ENCODE data around the gene CYBC1. TPM values are rescaled to one million over a fixed set of nuclear protein-coding genes. Genes with fewer than 3 reads are reported as not detected.

Gene CYBC1
- total and polyA plus RNA-seq, 9 of the 15 experiments (the other 6 are each of a cell fraction or from before 2014, with no cell fraction given) = 1.3 to 71.8 (median 49.9) TPM

DNA sequence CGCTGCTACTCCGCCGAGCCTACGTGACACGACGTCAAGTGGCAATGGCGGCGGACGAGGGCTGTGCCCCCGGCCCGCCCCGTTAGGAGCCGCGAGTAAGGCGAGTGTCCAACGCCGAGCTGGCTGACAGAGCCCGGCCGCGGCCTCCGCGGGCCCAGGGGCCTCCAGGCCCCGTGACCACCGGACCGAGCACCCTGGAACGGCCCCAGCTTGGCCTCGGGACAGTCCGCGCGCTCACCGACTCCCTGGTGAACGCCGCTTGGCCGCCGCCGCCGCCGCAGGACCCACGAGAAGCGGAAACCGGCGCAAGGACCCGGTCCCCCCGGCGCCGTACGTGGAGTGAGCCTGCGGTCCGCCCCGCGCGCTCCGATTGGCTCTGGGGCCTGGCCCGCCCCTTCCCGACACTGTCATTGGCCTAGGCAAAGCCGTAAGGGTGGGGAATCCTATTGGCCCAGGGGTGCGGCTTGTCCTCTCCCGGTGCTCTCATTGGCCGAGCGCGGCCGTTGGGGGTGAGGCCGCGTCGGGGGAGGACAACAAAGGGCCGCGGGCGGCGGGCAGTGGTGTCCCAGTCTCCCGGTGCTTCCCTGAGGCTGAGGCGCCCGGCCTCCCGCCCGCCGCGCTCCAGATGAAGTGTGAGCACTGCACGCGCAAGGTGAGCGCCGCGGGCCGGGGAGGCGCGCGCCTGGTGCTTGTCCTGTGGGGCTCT lies 7.8 kb upstream of the CYBC1 start, which contains the start of gene NARF:
NARF (plus strand) TSS at position 563 of the 706 bp plus-strand sequence; CDS start at position 626, 63 bp downstream.
- BruUV-seq (replicated peaks) = no TSS peak
- Histone ChIP-seq H3K4me1 (replicated peaks in 1 of 2; ENCODE audit: control insufficient read depth in 2 of 2, insufficient read depth in 2 of 2, low read length in 2 of 2) (peaks cover 50 to 68% of the 10 kb centered on the region in 2 experiments), H3K36me3 (ENCODE audit: control insufficient read depth, insufficient read depth, low read length) (peaks cover 33% of the 10 kb centered on the region), H3K9me3 (replicated peaks; ENCODE audit: control insufficient read depth, insufficient read depth, low read depth, low read length) (no peaks in the 10 kb centered on the region), H3K9me1 (ENCODE audit: control insufficient read depth, insufficient read depth, low read length) (peaks cover 4% of the 10 kb centered on the region), H3K27ac (ENCODE audit: extremely low read depth, low read depth, low read length) (peak within 1 kb of the TSS; percentile 97), H4K20me1 (replicated peaks; ENCODE audit: control insufficient read depth, insufficient read depth, low read length) (no peaks in the 10 kb centered on the region), H3K4me3 (peak within 1 kb of the TSS; percentile 83), H3K4me2 (ENCODE audit: insufficient read depth, low read length) (peak within 1 kb of the TSS; percentile 89), H2AFZ (ENCODE audit: low read depth, low read length) (peak within 1 kb of the TSS; percentile 82), H3K9ac (ENCODE audit: insufficient read depth in 1 of 2, low read depth in 2 of 2, low read length in 2 of 2) (peak within 1 kb of the TSS; percentile 96 to 97), H3K27me3 (ENCODE audit: control insufficient read depth in 2 of 2, insufficient read depth in 2 of 2, low read length in 2 of 2) (no peaks in the 10 kb centered on the region), H3K79me2 (ENCODE audit: control insufficient read depth, insufficient read depth, low read length) (peaks cover 45% of the 10 kb centered on the region)
- ChIA-PET CTCF (ENCODE audit: low intra/inter-chr PET ratio) (no interaction called here), POLR2A (interaction anchor here (0.8 to 1.3 kb wide), 6 partner anchors 10 to 246 kb away, joined by 3 to 5 read pairs (median 4); partner anchors contain the start of genes CCDC57 and FOXK2)
- DNase-seq (ENCODE audit: extremely low read depth in 1 of 4, low spot score in 3 of 4) (peak; percentile 95 to 99 (median 97)), FAIRE-seq (peak; percentile 91), ATAC-seq (peak; percentile 95)
- intact Hi-C loops (cut with micrococcal nuclease) = loop anchor here (1.0 to 5.0 kb wide), 3 partner anchors 34 to 94 kb away; partner anchors contain the start of gene FOXK2
- in situ Hi-C loops (cut with MboI) = no loop called here
- under 1% methylated on average over 70 of the region's 85 CpGs for WGBS (ENCODE audit: insufficient coverage, low coverage, missing lambda C conversion rate)
- TF ChIP-seq MITF (IDR thresholded peaks at IDR 0.05) (no peak), ZNF57 (CRISPR knock-in tag; IDR thresholded peaks at IDR 0.05) (no peak), ZNF707 (CRISPR knock-in tag; conservative IDR thresholded peaks at IDR 0.05) (no peak), MAFF (IDR thresholded peaks at IDR 0.05; ENCODE audit: low read length) (no peak), HMGXB4 (CRISPR knock-in tag; IDR thresholded peaks at IDR 0.05) (no peak), ZZZ3 (IDR thresholded peaks at IDR 0.05) (no peak), CBX1 (IDR thresholded peaks at IDR 0.05; ENCODE audit: low read depth) (peak; percentile 68; the same call in 1 of the 2 replicates), HDAC3 (IDR thresholded peaks at IDR 0.05; ENCODE audit: borderline replicate concordance, partially characterized antibody) (no peak), FOS (IDR thresholded peaks at IDR 0.05; ENCODE audit: extremely low read depth, insufficient read length) (peak; percentile 96), MTA3 (IDR thresholded peaks at IDR 0.05; ENCODE audit: borderline replicate concordance) (peak; percentile 96), GATAD2B (IDR thresholded peaks at IDR 0.05; ENCODE audit: borderline replicate concordance) (0 out of 2 replicates have a peak, but pooled peaks have one; percentile 53), SAFB2 (IDR thresholded peaks at IDR 0.05; ENCODE audit: borderline replicate concordance, low read depth, low read length, severe bottlenecking) (no peak), ESRRB (CRISPR knock-in tag; IDR thresholded peaks at IDR 0.05; ENCODE audit: borderline replicate concordance) (no peak), HLTF (IDR thresholded peaks at IDR 0.05) (no peak; the same call in 1 of the 2 replicates), CEBPG (CRISPR knock-in tag; IDR thresholded peaks at IDR 0.05) (no peak), CEBPG (tag; conservative IDR thresholded peaks at IDR 0.05 in 1 of 2, IDR thresholded peaks at IDR 0.05 in 1 of 2) (no peak), CAMTA2 (CRISPR knock-in tag; conservative IDR thresholded peaks at IDR 0.05) (peak; percentile 82; the same call in 1 of the 2 replicates), NFE2 (IDR thresholded peaks at IDR 0.05; ENCODE audit: low read depth) (no peak)

Data from K562 (cell line).